Nephron progenitor cell (in vitro differentiated cells): ENCODE measurements around the gene ATP6V1C2.
A peak's percentile ranks its signal among the peaks of the same experiment; 100 is the strongest.

Experiments
- DNase-seq: peaks from one replicate; pipeline ENCODE4 v3.0.0; 2021
- H3K27ac Mint-ChIP-seq: 2 replicates; pipeline ENCODE4 v1.8.0; 2021; ENCODE audit warnings: mild to moderate bottlenecking, moderate library complexity, mixed read lengths
- H3K27me3 Mint-ChIP-seq: 2 replicates; pipeline ENCODE4 v1.8.0; 2021; ENCODE audit warnings: mild to moderate bottlenecking, low read depth, mixed read lengths; ENCODE audit not compliant: poor library complexity
- H3K36me3 Mint-ChIP-seq: 2 replicates; pipeline ENCODE4 v1.8.0; 2021; ENCODE audit warnings: low read depth, mixed read lengths
- H3K4me1 Mint-ChIP-seq: 2 replicates; pipeline ENCODE4 v1.8.0; 2021; ENCODE audit warnings: mixed read lengths
- H3K4me3 Mint-ChIP-seq: 2 replicates; pipeline ENCODE4 v1.8.0; 2021; ENCODE audit warnings: mild to moderate bottlenecking, moderate library complexity, mixed read lengths
- H3K9me3 Mint-ChIP-seq: 2 replicates; pipeline ENCODE4 v1.8.0; 2021; ENCODE audit warnings: mild to moderate bottlenecking, moderate library complexity, mixed read lengths
- CTCF ChIP-seq: fragments of 200-600 bp; sonication (generic); IDR thresholded peaks from 2 replicates; pipeline ENCODE4 v1.5.0; 2021; ENCODE audit warnings: antibody characterized with exemption

ATP6V1C2 gene

DNA sequence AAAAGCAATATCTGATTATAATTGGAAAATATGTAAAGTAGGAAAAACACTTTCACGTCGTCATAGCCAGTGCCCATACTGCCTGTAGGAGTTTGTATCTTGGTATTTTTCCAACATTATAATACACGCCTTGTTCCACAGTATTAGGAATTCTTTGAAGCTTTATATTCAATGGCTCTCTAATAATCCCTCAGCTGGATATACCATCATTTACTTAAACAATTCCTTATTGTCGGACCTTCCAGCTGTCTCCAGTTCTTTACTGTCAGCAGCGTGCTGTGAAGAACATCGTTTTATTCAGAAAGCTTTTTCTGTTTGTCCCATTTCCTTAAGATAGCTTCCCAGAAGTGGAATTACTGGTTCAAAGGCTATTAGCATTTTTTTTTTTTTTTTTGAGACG lies 31.7 kb downstream of the ATP6V1C2 start:
- no peak for TF ChIP-seq CTCF
- no peaks in the 10 kb centered on the region for H3K9me3 Mint-ChIP-seq

DNA sequence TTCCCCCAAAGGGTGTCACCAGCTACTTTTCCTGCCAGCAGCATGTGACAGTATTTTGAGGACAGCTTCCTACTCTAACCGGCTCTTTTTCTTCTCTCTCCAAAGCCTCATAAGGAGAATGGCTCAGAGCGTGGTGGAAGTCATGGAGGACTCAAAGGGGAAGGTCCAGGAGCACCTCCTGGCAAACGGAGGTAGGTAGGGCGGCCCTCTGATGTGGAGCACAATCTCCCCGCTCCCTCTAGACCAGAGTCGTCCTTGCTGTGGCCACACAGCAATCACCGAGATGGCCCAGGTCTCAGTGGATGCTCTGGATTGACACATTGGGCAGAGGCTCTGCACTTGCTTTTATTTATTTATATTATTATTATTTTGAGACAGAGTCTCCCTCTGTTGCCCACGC lies 32.4 kb downstream of the ATP6V1C2 start:
- H3K27me3 Mint-ChIP-seq, result peaks cover 11% of the 10 kb centered on the region
- H3K36me3 Mint-ChIP-seq, result no peaks in the 10 kb centered on the region
- no peak for TF ChIP-seq CTCF
- peaks cover 10% of the 10 kb centered on the region for H3K4me1 Mint-ChIP-seq
- no peak overlapping the region for H3K4me3 Mint-ChIP-seq
- DNase-seq, result no peak
- H3K27ac Mint-ChIP-seq, result peak overlapping the region; percentile 12
- H3K9me3 Mint-ChIP-seq, result no peaks in the 10 kb centered on the region

More for the DNA sequence above, 31.7 kb downstream of the ATP6V1C2 start:
- H3K36me3 Mint-ChIP-seq, result no peaks in the 10 kb centered on the region
- H3K27ac Mint-ChIP-seq, result no peak overlapping the region
- DNase-seq, result no peak
- H3K4me1 Mint-ChIP-seq, result peaks cover 10% of the 10 kb centered on the region
- no peak overlapping the region for H3K4me3 Mint-ChIP-seq
- peaks cover 11% of the 10 kb centered on the region for H3K27me3 Mint-ChIP-seq

GRCh38 chr2:10755621-10756020 lies 34.2 kb downstream of the ATP6V1C2 start:
- TF ChIP-seq CTCF, result no peak
- peak overlapping the region; percentile 23 for H3K27ac Mint-ChIP-seq
- DNase-seq, result no peak
- no peak overlapping the region for H3K4me3 Mint-ChIP-seq
- peaks cover 14% of the 10 kb centered on the region for H3K4me1 Mint-ChIP-seq
- no peaks in the 10 kb centered on the region for H3K9me3 Mint-ChIP-seq
- no peaks in the 10 kb centered on the region for H3K36me3 Mint-ChIP-seq
- peaks cover 4% of the 10 kb centered on the region for H3K27me3 Mint-ChIP-seq

GRCh38 chr2:10757814-10758286 lies 36.4 kb downstream of the ATP6V1C2 start:
- peaks cover 24% of the 10 kb centered on the region for H3K4me1 Mint-ChIP-seq
- no peaks in the 10 kb centered on the region for H3K36me3 Mint-ChIP-seq
- H3K9me3 Mint-ChIP-seq, result no peaks in the 10 kb centered on the region
- no peak for DNase-seq
- TF ChIP-seq CTCF, result no peak
- no peak overlapping the region for H3K4me3 Mint-ChIP-seq
- H3K27me3 Mint-ChIP-seq, result peaks cover 3% of the 10 kb centered on the region
- no peak overlapping the region for H3K27ac Mint-ChIP-seq

GRCh38 chr2:10759151-10759714 lies 37.8 kb downstream of the ATP6V1C2 start:
- Mint-ChIP-seq H3K9me3 (no peaks in the 10 kb centered on the region), H3K4me3 (no peak overlapping the region), H3K4me1 (peaks cover 31% of the 10 kb centered on the region), H3K27me3 (peaks cover 3% of the 10 kb centered on the region), H3K36me3 (no peaks in the 10 kb centered on the region), H3K27ac (no peak overlapping the region)
- no peak for DNase-seq
- TF ChIP-seq CTCF, result no peak

DNA sequence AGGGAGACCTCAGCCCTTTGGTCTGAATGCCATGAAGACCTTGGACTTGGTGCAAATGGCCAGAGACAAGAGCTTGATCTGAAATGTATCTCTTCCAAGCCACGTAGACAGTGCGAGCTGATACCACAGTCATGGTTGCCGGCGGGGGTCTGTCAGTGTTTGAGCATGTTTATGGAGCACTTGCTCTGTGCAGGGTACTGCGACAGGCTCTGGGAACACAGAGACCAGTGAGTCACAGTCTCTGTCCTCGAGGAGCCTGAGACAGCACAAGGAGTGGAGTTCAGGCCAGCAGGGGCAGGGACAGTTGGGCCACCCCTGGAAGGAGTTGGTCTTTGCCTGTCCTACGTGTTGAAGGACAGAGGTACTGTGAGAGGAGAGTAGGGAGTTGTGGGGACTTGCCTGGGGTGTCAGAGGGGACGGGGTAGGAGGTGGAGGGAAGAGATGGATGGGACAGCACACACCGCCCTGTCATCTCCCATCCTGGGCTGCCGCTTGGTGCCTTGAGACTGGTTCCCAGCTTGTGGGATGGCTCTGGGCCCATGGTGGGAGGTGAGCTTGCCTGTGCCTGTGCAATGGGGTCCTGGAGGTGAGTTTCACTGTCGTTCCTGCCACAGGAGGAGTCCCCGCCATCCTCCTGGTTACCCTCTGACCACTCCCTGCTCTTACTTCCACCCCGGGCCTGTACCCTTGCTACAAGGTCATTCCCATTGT lies 39.5 kb downstream of the ATP6V1C2 start:
- Mint-ChIP-seq H3K9me3 (no peaks in the 10 kb centered on the region), H3K4me1 (peaks cover 25% of the 10 kb centered on the region), H3K4me3 (no peak overlapping the region), H3K36me3 (no peaks in the 10 kb centered on the region), H3K27ac (no peak overlapping the region), H3K27me3 (peaks cover 3% of the 10 kb centered on the region)
- DNase-seq, result no peak
- TF ChIP-seq CTCF, result no peak
